Caco-2 (cell line): Measurements from ENCODE around the gene TMEM18. TPM values are rescaled to one million over a fixed set of nuclear protein-coding genes. Genes with fewer than 3 reads are reported as not detected.

Experiments used
- BruUV-seq: library from RNA; stranded (reverse); fragments of 400-500 nt; replicated peaks from 2 replicates; lab custom pipeline; 2021; lab: Mats Ljungman, UMichigan
- CTCF ChIA-PET: fragments of 300-600 bp; sonication (Branson Sonifier 250); formaldehyde crosslinking; loops from one replicate; lab custom pipeline; 2022; ENCODE audit warnings: antibody characterized with exemption; lab: Charles Lee
- POLR2A ChIA-PET: fragments of 300-600 bp; sonication (Branson Sonifier 250); formaldehyde crosslinking; loops from one replicate; lab custom pipeline; 2022; ENCODE audit warnings: antibody characterized with exemption; lab: Charles Lee
- DNase-seq, 2 experiments: peaks; one replicate each; pipeline versions ENCODE4 v3.0.0 to v3.0.0-alpha.2; 2020 to 2022
- H3K27me3 ChIP-seq: replicated peaks from 2 replicates; pipeline ENCODE4 v1.6.0; 2011; ENCODE audit warnings: low read length; ENCODE audit not compliant: control insufficient read depth, insufficient read depth
- H3K36me3 ChIP-seq: 2 replicates; pipeline ENCODE4 v1.5.1; 2011; ENCODE audit warnings: low read length; ENCODE audit not compliant: control insufficient read depth, insufficient read depth
- H3K4me1 ChIP-seq: fragments of 250-450 bp; sonication (Bioruptor Pico); 2 replicates; pipeline ENCODE4 v1.5.1; 2020; ENCODE audit warnings: mild to moderate bottlenecking
- H3K4me3 ChIP-seq: 2 replicates; pipeline ENCODE4 v1.5.1; 2011; ENCODE audit warnings: low read depth, mild to moderate bottlenecking, control low read depth, low read length
- H3K9me3 ChIP-seq: fragments of 250-450 bp; sonication (Bioruptor Pico); 2 replicates; pipeline ENCODE4 v1.5.1; 2020; ENCODE audit warnings: mild to moderate bottlenecking, moderate library complexity
- H3K27ac Mint-ChIP-seq: one replicate; pipeline ENCODE4 v1.8.0; 2022; ENCODE audit warnings: mixed read lengths; ENCODE audit not compliant: unreplicated experiment
- H3K27me3 Mint-ChIP-seq: one replicate; pipeline ENCODE4 v1.8.0; 2022; ENCODE audit warnings: mixed read lengths; ENCODE audit not compliant: insufficient read depth, unreplicated experiment
- H3K36me3 Mint-ChIP-seq: one replicate; pipeline ENCODE4 v1.8.0; 2022; ENCODE audit warnings: mild to moderate bottlenecking, mixed read lengths; ENCODE audit not compliant: insufficient read depth, unreplicated experiment
- H3K4me1 Mint-ChIP-seq: one replicate; pipeline ENCODE4 v1.8.0; 2022; ENCODE audit warnings: low read depth, mixed read lengths; ENCODE audit not compliant: unreplicated experiment
- H3K4me3 Mint-ChIP-seq: one replicate; pipeline ENCODE4 v1.8.0; 2022; ENCODE audit warnings: mild to moderate bottlenecking, moderate library complexity, mixed read lengths; ENCODE audit not compliant: unreplicated experiment
- H3K9me3 Mint-ChIP-seq: one replicate; pipeline ENCODE4 v1.8.0; 2022; ENCODE audit warnings: mixed read lengths; ENCODE audit not compliant: unreplicated experiment
- CTCF ChIP-seq, 2 experiments: fragments of 200-600 bp in 1 of 2; IDR thresholded peaks; 1 replicate in 1 of 2; 2 replicates in 1 of 2; pipeline versions ENCODE4 v1.5.1 to v1.8.0; 2011 to 2022; ENCODE audit warnings: antibody characterized with exemption in 1 of 2, control low read depth in 1 of 2, inconsistent platforms in 1 of 2, low read depth in 1 of 2, low read length in 1 of 2, mild to moderate bottlenecking in 1 of 2, moderate library complexity in 1 of 2; ENCODE audit not compliant: insufficient read depth in 1 of 2, severe bottlenecking in 1 of 2, unreplicated experiment in 1 of 2
- intact Hi-C: fragments of 100-400 bp; cut with micrococcal nuclease; formaldehyde crosslinking; loops from one replicate; pipeline ENCODE4 v1.10.0; 2022; ENCODE audit not compliant: unreplicated experiment
- total RNA-seq: library from RNA; stranded (reverse); gene quantifications from 2 replicates; pipeline ENCODE4 v1.2.3, GENCODE V29; 2022

The TMEM18 gene
- total RNA-seq, 1 experiment from 2014 or later, result 22.9 TPM

- ChIA-PET CTCF (no interaction called here), POLR2A (interaction anchor here (0.5 kb wide), 1 partner anchor 984 kb away, joined by 4 read pairs; no protein-coding TSS in a partner anchor)
- H3K27me3 ChIP-seq, result no peaks in the 10 kb centered on the region
- H3K4me3 ChIP-seq, result no peak overlapping the region
- Mint-ChIP-seq H3K27me3 (peaks cover 6% of the 10 kb centered on the region), H3K4me3 (no peak overlapping the region), H3K4me1 (no peaks in the 10 kb centered on the region), H3K9me3 (no peaks in the 10 kb centered on the region), H3K27ac (no peak overlapping the region), H3K36me3 (no peaks in the 10 kb centered on the region)
- intact Hi-C loops, result no loop called here
- H3K4me1 ChIP-seq, result peaks cover 2% of the 10 kb centered on the region; the same call in 1 of the 2 replicates
- no peak for DNase-seq
- H3K9me3 ChIP-seq, result no peaks in the 10 kb centered on the region
- no peak for TF ChIP-seq CTCF (IDR thresholded peaks at IDR 0.05; ENCODE audit: insufficient read depth in 1 of 2, low read depth in 1 of 2, low read length in 1 of 2, severe bottlenecking in 1 of 2, unreplicated experiment in 1 of 2)
- no peaks in the 10 kb centered on the region for H3K36me3 ChIP-seq
- BruUV-seq, result no TSS peak
These were observed 35.1 kb downstream of the TMEM18 start for GRCh38 chr2:641872-642815.

GRCh38 chr2:641164-641871, 35.9 kb downstream of the TMEM18 start:
- no peaks in the 10 kb centered on the region for H3K36me3 Mint-ChIP-seq
- H3K4me1 Mint-ChIP-seq, result no peaks in the 10 kb centered on the region
- intact Hi-C loops, result no loop called here
- Histone ChIP-seq H3K27me3 (no peaks in the 10 kb centered on the region), H3K9me3 (no peaks in the 10 kb centered on the region), H3K4me3 (no peak overlapping the region), H3K4me1 (peaks cover 8% of the 10 kb centered on the region; the same call in 1 of the 2 replicates), H3K36me3 (no peaks in the 10 kb centered on the region)
- H3K9me3 Mint-ChIP-seq, result no peaks in the 10 kb centered on the region
- peaks cover 6% of the 10 kb centered on the region for H3K27me3 Mint-ChIP-seq
- CTCF ChIA-PET, result no interaction called here
- H3K4me3 Mint-ChIP-seq, result no peak overlapping the region
- POLR2A ChIA-PET, result no interaction called here
- no peak for DNase-seq
- no TSS peak for BruUV-seq
- no peak for TF ChIP-seq CTCF (IDR thresholded peaks at IDR 0.05; ENCODE audit: insufficient read depth in 1 of 2, low read depth in 1 of 2, low read length in 1 of 2, severe bottlenecking in 1 of 2, unreplicated experiment in 1 of 2)
- H3K27ac Mint-ChIP-seq, result no peak overlapping the region

- H3K4me1 ChIP-seq, result peaks cover 8% of the 10 kb centered on the region; the same call in 1 of the 2 replicates
- DNase-seq, result no peak
- no peaks in the 10 kb centered on the region for H3K9me3 Mint-ChIP-seq
- no peaks in the 10 kb centered on the region for H3K27me3 ChIP-seq
- H3K27me3 Mint-ChIP-seq, result peaks cover 6% of the 10 kb centered on the region
- H3K36me3 ChIP-seq, result no peaks in the 10 kb centered on the region
- no peak for TF ChIP-seq CTCF (IDR thresholded peaks at IDR 0.05; ENCODE audit: insufficient read depth in 1 of 2, low read depth in 1 of 2, low read length in 1 of 2, severe bottlenecking in 1 of 2, unreplicated experiment in 1 of 2)
- H3K4me3 ChIP-seq, result no peak overlapping the region
- H3K4me3 Mint-ChIP-seq, result no peak overlapping the region
- H3K27ac Mint-ChIP-seq, result no peak overlapping the region
- POLR2A ChIA-PET, result no interaction called here
- CTCF ChIA-PET, result no interaction called here
- no peaks in the 10 kb centered on the region for H3K9me3 ChIP-seq
- intact Hi-C loops, result no loop called here
- no TSS peak for BruUV-seq
- no peaks in the 10 kb centered on the region for H3K4me1 Mint-ChIP-seq
- no peaks in the 10 kb centered on the region for H3K36me3 Mint-ChIP-seq
These were observed 37.5 kb downstream of the TMEM18 start for GRCh38 chr2:639703-640102.
